GM23338 (cell line): ENCODE data around the gene C2. TPM values are rescaled to one million over a fixed set of nuclear protein-coding genes. Genes with fewer than 3 reads are reported as not detected.

Experiments used
- ATAC-seq: fragments of 200-7000 bp; cut with Tn5 transposase; 3 replicates; pipeline ENCODE4 v1.9.1; 2020
- DNase-seq: peaks from one replicate; pipeline ENCODE4 v3.0.0-alpha.2; 2015; ENCODE audit warnings: low spot score
- H2AFZ ChIP-seq: fragments of 200-600 bp; sonication (generic); 2 replicates; pipeline ENCODE4 v1.8.0; 2016; ENCODE audit warnings: antibody characterized with exemption, mild to moderate bottlenecking, moderate library complexity
- H3F3A ChIP-seq: fragments of 200-600 bp; sonication (generic); replicated peaks from 2 replicates; pipeline ENCODE4 v1.8.0; 2017; ENCODE audit warnings: antibody characterized with exemption, mixed run types, low read depth
- H3K27ac ChIP-seq: fragments of 200-600 bp; sonication (generic); 2 replicates; pipeline ENCODE4 v1.6.1; 2016; ENCODE audit warnings: low read depth
- H3K27me3 ChIP-seq: fragments of 200-600 bp; sonication (generic); 2 replicates; pipeline ENCODE4 v1.8.0; 2016; ENCODE audit warnings: mild to moderate bottlenecking, mixed run types, moderate library complexity; ENCODE audit not compliant: insufficient read depth
- H3K36me3 ChIP-seq: fragments of 200-600 bp; sonication (generic); 2 replicates; pipeline ENCODE4 v1.8.0; 2016; ENCODE audit warnings: mild to moderate bottlenecking; ENCODE audit not compliant: insufficient read depth
- H3K4me1 ChIP-seq: fragments of 200-600 bp; sonication (generic); 2 replicates; pipeline ENCODE4 v1.8.0; 2016; ENCODE audit warnings: mild to moderate bottlenecking, moderate library complexity; ENCODE audit not compliant: insufficient read depth
- H3K4me2 ChIP-seq: fragments of 200-600 bp; sonication (generic); 2 replicates; pipeline ENCODE4 v1.7.1; 2017; ENCODE audit warnings: mixed run types
- H3K4me3 ChIP-seq: fragments of 200-600 bp; sonication (generic); 2 replicates; pipeline ENCODE4 v1.6.1; 2016; ENCODE audit warnings: mixed run types
- H3K79me2 ChIP-seq: fragments of 200-600 bp; sonication (generic); replicated peaks from 2 replicates; pipeline ENCODE4 v1.8.0; 2017; ENCODE audit warnings: mild to moderate bottlenecking; ENCODE audit not compliant: insufficient read depth
- H3K9me2 ChIP-seq: fragments of 200-600 bp; sonication (generic); 2 replicates; pipeline ENCODE4 v1.8.0; 2017; ENCODE audit not compliant: insufficient read depth
- H4K20me1 ChIP-seq: fragments of 200-600 bp; sonication (generic); replicated peaks from 2 replicates; pipeline ENCODE4 v1.8.0; 2017; ENCODE audit warnings: mild to moderate bottlenecking; ENCODE audit not compliant: insufficient read depth
- H3K27ac Mint-ChIP-seq: 2 replicates; pipeline ENCODE4 v1.8.0; 2020; ENCODE audit warnings: inconsistent platforms, mild to moderate bottlenecking, moderate library complexity, mixed read lengths
- H3K27me3 Mint-ChIP-seq: 3 replicates; pipeline ENCODE4 v1.8.0; 2022; ENCODE audit warnings: low read depth, mild to moderate bottlenecking, moderate library complexity, mixed read lengths, inconsistent platforms; ENCODE audit not compliant: insufficient read depth, poor library complexity
- H3K36me3 Mint-ChIP-seq: 3 replicates; pipeline ENCODE4 v1.8.0; 2021; ENCODE audit warnings: low read depth, mild to moderate bottlenecking, inconsistent platforms, moderate library complexity, mixed read lengths
- H3K4me1 Mint-ChIP-seq: 3 replicates; pipeline ENCODE4 v1.8.0; 2020; ENCODE audit warnings: mild to moderate bottlenecking, inconsistent platforms, mixed read lengths
- H3K4me3 Mint-ChIP-seq: 3 replicates; pipeline ENCODE4 v1.8.0; 2021; ENCODE audit warnings: moderate library complexity, mild to moderate bottlenecking, inconsistent platforms, mixed read lengths
- H3K9me3 Mint-ChIP-seq: 3 replicates; pipeline ENCODE4 v1.8.0; 2020; ENCODE audit warnings: moderate library complexity, mild to moderate bottlenecking, inconsistent platforms, mixed read lengths
- CREB1 ChIP-seq: fragments of 250-450 bp; sonication (Bioruptor Pico); IDR thresholded peaks from 2 replicates; pipeline ENCODE4 v1.5.0; 2020; ENCODE audit warnings: low read depth, mild to moderate bottlenecking, moderate library complexity
- EZH2 ChIP-seq: fragments of 200-600 bp; sonication (generic); IDR thresholded peaks from one replicate; pipeline ENCODE4 v1.8.0; 2017; ENCODE audit warnings: antibody characterized with exemption, mild to moderate bottlenecking, low read depth; ENCODE audit not compliant: unreplicated experiment
- NANOG ChIP-seq: IDR thresholded peaks from 2 replicates; pipeline ENCODE4 v1.6.1; 2016; ENCODE audit warnings: antibody characterized with exemption, borderline replicate concordance
- POLR2AphosphoS5 ChIP-seq: IDR thresholded peaks from 2 replicates; pipeline ENCODE4 v1.6.1; 2016; ENCODE audit warnings: antibody characterized with exemption, low read depth
- ZNF114 ChIP-seq: fragments of 250-450 bp; sonication (Bioruptor Pico); IDR thresholded peaks from 2 replicates; pipeline ENCODE4 v1.5.0; 2020; ENCODE audit warnings: mild to moderate bottlenecking, moderate library complexity
- ZNF331 ChIP-seq: fragments of 250-450 bp; sonication (Bioruptor Pico); IDR thresholded peaks from 2 replicates; pipeline ENCODE4 v1.5.0; 2020; ENCODE audit warnings: low read depth, mild to moderate bottlenecking, moderate library complexity
- polyA plus RNA-seq: library from polyadenylated mRNA; unstranded; fragments of >200 nt; fragmentation: Nextera tagmentation; extraction: Ambion mirVana; gene quantifications from 2 replicates; pipeline ENCODE4 v1.2.1, GENCODE V29; 2016
- total RNA-seq: library from RNA; depleted of rRNA; stranded (reverse); fragments of >200 nt; shearing (Covaris generic); gene quantifications from 2 replicates; pipeline ENCODE4 v1.2.3, GENCODE V29; 2014
- TF ChIP-seq, protein P1 (sequence below): IDR thresholded peaks from 2 replicates; pipeline ENCODE4 v1.6.1; 2016; ENCODE audit warnings: antibody characterized with exemption
- TF ChIP-seq, protein P2 (sequence below), 2 experiments: fragments of 200-600 bp in 1 of 2; sonication (generic) in 1 of 2; conservative IDR thresholded peaks; 2 replicates each; pipeline versions ENCODE4 v1.5.1 to v1.6.1; 2016 to 2017; ENCODE audit warnings: antibody characterized with exemption in 2 of 2, low read depth in 2 of 2, mild to moderate bottlenecking in 2 of 2, moderate library complexity in 1 of 2

Gene C2
- total and polyA plus RNA-seq, 2 experiments from 2014 or later, result 0.16 to 1.7 TPM

GRCh38 chr6:31927863-31928671 is 550 bp downstream of the C2 start:
- Mint-ChIP-seq H3K9me3 (peaks cover 5% of the 10 kb centered on the region; the same call in 2 of the 3 replicates), H3K4me3 (no peak overlapping the region), H3K4me1 (peaks cover 3% of the 10 kb centered on the region; the same call in 1 of the 3 replicates), H3K36me3 (no peaks in the 10 kb centered on the region), H3K27ac (no peak overlapping the region), H3K27me3 (peaks cover 8% of the 10 kb centered on the region)
- Histone ChIP-seq H3K4me1 (no peaks in the 10 kb centered on the region), H3F3A (no peaks in the 10 kb centered on the region), H3K27ac (no peak overlapping the region), H3K79me2 (no peaks in the 10 kb centered on the region), H3K36me3 (no peaks in the 10 kb centered on the region), H3K4me2 (no peak overlapping the region), H3K27me3 (no peaks in the 10 kb centered on the region), H3K9me2 (peaks cover 4% of the 10 kb centered on the region; the same call in 1 of the 2 replicates), H3K4me3 (no peak overlapping the region), H2AFZ (0 out of 2 replicates have a peak overlapping the region, but pooled peaks have one; percentile 23), H4K20me1 (no peaks in the 10 kb centered on the region)
- DNase-seq (no peak), ATAC-seq (no peak)
- TF ChIP-seq, protein P1, sequence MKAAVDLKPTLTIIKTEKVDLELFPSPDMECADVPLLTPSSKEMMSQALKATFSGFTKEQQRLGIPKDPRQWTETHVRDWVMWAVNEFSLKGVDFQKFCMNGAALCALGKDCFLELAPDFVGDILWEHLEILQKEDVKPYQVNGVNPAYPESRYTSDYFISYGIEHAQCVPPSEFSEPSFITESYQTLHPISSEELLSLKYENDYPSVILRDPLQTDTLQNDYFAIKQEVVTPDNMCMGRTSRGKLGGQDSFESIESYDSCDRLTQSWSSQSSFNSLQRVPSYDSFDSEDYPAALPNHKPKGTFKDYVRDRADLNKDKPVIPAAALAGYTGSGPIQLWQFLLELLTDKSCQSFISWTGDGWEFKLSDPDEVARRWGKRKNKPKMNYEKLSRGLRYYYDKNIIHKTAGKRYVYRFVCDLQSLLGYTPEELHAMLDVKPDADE, result no peak
- TF ChIP-seq CREB1 (CRISPR knock-in tag), result no peak
- no peak for TF ChIP-seq POLR2AphosphoS5
- TF ChIP-seq, protein P2, sequence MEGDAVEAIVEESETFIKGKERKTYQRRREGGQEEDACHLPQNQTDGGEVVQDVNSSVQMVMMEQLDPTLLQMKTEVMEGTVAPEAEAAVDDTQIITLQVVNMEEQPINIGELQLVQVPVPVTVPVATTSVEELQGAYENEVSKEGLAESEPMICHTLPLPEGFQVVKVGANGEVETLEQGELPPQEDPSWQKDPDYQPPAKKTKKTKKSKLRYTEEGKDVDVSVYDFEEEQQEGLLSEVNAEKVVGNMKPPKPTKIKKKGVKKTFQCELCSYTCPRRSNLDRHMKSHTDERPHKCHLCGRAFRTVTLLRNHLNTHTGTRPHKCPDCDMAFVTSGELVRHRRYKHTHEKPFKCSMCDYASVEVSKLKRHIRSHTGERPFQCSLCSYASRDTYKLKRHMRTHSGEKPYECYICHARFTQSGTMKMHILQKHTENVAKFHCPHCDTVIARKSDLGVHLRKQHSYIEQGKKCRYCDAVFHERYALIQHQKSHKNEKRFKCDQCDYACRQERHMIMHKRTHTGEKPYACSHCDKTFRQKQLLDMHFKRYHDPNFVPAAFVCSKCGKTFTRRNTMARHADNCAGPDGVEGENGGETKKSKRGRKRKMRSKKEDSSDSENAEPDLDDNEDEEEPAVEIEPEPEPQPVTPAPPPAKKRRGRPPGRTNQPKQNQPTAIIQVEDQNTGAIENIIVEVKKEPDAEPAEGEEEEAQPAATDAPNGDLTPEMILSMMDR (conservative IDR thresholded peaks at IDR 0.05; ENCODE audit: low read depth in 2 of 2), result no peak
- TF ChIP-seq NANOG, result no peak
- TF ChIP-seq ZNF331, result no peak
- no peak for TF ChIP-seq ZNF114 (CRISPR knock-in tag)
- TF ChIP-seq EZH2, result no peak

- no peak overlapping the region for H3K4me3 Mint-ChIP-seq
- H3K27me3 Mint-ChIP-seq, result peaks cover 12% of the 10 kb centered on the region
- no peaks in the 10 kb centered on the region for H3K4me1 ChIP-seq
- no peak for ATAC-seq
- H3F3A ChIP-seq, result no peaks in the 10 kb centered on the region
- no peak overlapping the region for H3K27ac ChIP-seq
- H3K36me3 Mint-ChIP-seq, result no peaks in the 10 kb centered on the region
- TF ChIP-seq, protein P2 (conservative IDR thresholded peaks at IDR 0.05; ENCODE audit: low read depth in 2 of 2), result no peak
- no peak for TF ChIP-seq ZNF114 (CRISPR knock-in tag)
- TF ChIP-seq EZH2, result no peak
- H3K4me3 ChIP-seq, result no peak overlapping the region
- H4K20me1 ChIP-seq, result no peaks in the 10 kb centered on the region
- peaks cover 3% of the 10 kb centered on the region; the same call in 1 of the 3 replicates for H3K4me1 Mint-ChIP-seq
- no peak overlapping the region for H2AFZ ChIP-seq
- no peaks in the 10 kb centered on the region for H3K79me2 ChIP-seq
- no peak overlapping the region for H3K4me2 ChIP-seq
- no peaks in the 10 kb centered on the region for H3K36me3 ChIP-seq
- H3K9me3 Mint-ChIP-seq, result peaks cover 10% of the 10 kb centered on the region; the same call in 2 of the 3 replicates
- H3K27ac Mint-ChIP-seq, result no peak overlapping the region
- DNase-seq, result no peak
- H3K27me3 ChIP-seq, result no peaks in the 10 kb centered on the region
- H3K9me2 ChIP-seq, result peaks cover 4% of the 10 kb centered on the region; the same call in 1 of the 2 replicates
These were observed 1.1 kb downstream of the C2 start for GRCh38 chr6:31928672-31928939.
